HG02970 (cell line): ENCODE data around the gene RAC2.
"Not testable (repeated sequence)": the region's sequence is repeated elsewhere in the genome, so short reads cannot be mapped to it uniquely, and the experiment has no call there.

Experiments used
- ATAC-seq: cut with Tn5 transposase; IDR thresholded peaks from one replicate; pipeline ENCODE4 v1.9.1; 2021; ENCODE audit warnings: mild to moderate bottlenecking, moderate library complexity, moderate number of reproducible peaks; ENCODE audit not compliant: unreplicated experiment, low FRiP score

The RAC2 gene

GRCh38 chr22:37208401-37209139 lies 35.5 kb downstream of the RAC2 start:
- no peak for ATAC-seq

GRCh38 chr22:37207981-37208380 lies 36.1 kb downstream of the RAC2 start:
- ATAC-seq: no peak

- ATAC-seq: no peak
Observed at GRCh38 chr22:37206841-37207821, 36.9 kb downstream of the RAC2 start.

DNA sequence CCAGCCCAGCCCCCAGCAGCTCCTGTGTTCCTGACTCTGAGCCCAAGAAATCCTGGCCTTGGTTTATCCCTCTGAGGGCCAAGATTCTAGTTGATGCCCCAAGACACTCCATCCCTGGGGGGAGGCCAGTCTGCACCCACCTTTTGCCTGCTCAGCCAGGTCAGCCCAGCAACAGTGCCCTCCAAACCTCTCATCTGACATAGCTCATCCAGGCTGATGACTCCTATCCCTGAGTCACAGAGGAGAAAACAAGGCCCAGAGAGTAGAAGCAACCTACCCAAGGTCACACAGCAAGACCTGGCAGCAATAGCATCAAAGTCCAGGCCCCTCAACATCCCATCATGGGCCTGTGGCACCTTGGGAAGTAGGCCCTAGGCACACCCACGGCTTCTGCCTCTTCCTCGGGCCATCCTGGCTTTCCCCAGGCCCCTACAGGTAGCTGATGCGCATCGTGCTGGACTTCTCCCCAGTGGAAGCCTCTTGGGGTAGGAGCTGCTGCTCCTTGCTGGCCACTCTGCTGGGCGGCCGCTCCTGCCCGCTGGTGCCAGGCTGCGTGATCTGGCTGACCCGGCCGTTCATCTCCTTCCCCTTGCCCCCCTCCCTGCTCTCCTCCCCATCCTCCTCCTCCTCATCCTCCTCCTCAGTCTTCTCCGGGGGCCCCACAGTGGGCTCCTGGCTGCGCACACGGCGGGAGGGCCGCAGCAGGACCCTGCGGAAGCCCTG lies 37.8 kb downstream of the RAC2 start:
- no peak for ATAC-seq

DNA sequence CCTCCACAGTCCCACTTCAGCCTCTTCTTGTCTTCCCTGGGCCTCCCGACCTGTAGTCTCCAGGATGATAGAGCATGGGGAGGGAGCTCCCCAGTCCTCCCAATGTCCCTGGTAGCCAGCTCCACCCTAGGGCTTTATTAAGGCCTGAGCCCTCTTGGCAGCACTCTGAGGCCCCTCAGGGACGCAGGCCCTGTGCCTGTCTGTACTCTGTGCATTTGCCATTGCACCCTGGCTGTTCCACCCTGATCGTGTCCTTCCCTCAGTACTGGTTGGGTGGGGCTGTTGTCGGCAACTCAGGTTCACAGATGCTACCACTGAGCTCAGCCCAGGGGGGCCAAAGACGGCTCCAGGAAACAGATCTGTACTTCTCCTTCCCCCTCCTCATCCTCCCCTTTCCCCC lies 39.0 kb downstream of the RAC2 start:
- no peak for ATAC-seq

DNA sequence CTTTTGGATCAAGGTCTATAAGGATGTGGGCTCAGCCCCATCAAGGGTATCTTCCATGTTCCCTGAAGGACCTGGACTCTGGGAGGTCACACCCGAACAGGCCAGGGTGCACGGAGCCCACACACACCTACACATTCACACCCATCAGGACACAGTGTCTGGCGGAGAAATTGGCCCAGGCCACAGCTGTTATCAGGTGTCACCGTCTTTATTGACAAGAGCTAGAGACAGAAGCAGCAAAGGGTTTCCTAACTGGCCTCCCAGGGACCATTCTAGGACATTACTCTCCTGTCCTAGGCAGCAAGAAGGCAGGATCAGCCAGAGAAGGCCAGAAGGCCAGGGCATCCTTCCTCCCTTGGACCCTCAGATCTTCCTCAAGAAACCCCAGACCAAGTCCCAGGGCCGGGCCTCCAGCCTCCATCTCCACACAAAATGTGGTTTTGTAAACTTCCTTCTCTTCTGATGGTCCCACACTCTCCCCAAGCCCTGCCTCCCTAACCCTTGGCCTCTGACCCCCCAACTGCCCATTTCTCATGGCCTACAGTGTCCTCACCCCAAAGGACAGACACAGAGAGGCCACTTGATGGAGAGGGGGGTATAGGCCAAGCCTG lies 39.9 kb downstream of the RAC2 start:
- ATAC-seq: no peak

DNA sequence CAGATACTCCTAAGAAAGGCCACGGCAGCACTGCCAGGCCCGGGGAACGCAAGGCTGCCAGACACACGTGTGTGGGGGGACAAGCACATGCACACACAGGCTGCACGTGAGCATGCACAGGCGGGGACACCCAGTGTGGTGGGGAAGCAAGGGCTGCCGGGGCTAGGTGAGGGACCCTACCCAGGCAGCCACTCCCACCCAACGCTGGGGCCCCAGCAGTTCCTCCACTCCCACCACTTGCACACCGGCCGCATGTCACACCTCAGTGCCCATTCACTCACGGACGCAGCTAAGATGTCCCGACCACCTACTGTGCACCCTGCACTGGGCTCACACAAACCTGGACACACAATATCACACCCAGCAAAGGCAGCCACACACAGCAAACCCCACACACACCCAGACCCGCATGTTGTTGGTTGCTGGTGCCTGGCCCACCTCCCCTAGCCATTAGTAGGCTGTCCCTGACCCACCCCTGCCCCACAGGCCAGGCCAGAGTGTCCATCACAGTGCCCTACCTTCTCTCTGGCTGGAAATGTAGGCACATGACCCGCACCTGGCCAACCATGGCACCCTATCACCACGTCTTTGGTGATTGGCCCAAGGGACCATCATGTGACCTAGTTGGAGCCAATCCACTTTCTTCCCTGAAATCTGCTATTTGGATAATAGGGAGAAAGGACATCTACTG lies 40.6 kb downstream of the RAC2 start:
- ATAC-seq: no peak

DNA sequence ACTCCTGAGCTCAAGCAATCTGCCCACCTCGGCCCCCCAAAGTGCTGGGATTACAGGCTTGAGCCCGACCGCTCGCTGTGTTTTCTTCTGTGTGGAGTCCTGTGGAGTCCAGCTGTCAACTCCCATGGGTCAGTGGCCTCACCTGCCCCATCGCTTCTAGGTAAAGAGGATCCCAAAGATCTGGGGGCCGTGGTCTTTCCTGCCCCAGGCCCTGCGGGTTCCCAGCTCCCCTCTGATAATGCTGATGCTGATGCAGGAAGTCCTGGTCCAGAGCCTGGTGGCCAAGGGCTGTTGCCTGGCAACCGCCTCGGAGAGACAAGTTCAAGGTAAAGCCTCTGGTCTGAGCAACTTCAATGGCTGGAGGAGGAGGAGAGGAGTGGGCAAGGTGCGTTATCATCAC lies 41.4 kb downstream of the RAC2 start:
- no peak for ATAC-seq

DNA sequence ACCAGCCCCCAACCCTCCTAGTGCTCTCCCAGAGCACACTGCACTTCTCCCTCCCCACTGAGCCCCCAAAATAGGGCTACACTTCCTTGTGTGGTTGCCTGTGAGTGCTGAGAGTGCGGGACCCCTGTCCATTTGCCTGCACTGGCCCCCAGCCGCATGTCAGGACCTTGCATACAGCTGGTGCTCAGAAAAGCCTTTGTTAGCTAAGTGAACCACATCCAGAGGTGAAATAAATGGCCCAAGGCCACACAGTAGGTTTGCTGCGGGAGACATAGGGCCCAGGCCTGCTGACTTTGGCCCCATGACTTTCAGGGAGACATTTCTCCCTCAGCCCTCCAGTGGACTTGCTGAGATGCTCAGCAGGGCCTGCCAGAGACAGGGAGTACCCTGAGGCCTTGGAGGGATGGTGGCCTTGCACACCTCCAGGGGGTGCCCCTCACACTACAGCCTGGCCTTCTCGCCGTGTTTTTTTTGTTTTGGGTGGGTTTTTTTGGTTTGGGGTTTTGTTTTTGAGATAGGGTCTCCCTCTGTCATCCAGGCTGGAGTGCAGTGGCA lies 42.0 kb downstream of the RAC2 start:
- ATAC-seq: no peak

- ATAC-seq: not testable (repeated sequence)
Observed at GRCh38 chr22:37201443-37201820, 42.6 kb downstream of the RAC2 start.

GRCh38 chr22:37199760-37200108 lies 44.3 kb downstream of the RAC2 start:
- ATAC-seq: no peak

- ATAC-seq: peak; percentile 87
Observed at GRCh38 chr22:37199103-37199759, 44.8 kb downstream of the RAC2 start.

DNA sequence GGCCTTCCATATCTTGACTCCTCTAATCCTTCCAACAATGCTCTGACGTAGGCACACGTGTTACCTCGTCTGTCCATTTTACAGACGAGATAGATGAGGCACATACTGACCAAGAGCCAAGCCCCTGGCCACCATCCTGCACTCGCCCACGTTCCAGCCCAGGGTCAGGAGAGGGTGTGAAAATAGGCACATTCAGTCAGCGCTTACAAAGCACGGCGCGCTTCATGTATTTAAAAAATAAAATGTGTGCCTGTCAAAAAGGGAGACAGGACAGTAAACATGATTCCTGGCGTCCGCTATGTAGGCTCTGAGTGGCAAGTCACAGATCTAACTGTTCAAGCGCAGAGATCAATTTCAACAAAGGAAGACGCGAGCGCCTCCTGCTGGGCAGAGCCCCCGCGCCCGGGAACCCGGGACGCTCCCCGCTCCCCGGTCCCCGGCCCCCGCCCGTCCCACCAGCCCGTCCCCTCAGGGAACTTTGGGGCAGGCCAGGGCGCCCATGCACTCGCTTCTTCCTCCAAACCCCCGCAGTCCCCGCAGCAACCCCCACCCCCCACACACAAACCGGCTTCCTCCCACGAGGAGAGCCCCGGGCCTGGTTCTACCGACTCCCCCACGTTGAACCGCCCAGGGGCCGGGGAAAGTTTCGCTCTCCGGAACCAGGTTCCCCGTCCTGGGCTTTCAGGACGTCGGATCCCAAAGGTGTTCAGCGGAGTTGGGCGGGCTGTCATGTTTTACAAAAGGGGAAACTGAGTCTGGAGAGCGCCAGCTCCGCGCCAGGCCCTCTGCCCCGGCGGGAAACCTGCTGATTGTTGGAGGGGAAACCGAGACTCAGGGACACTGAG lies 45.6 kb downstream of the RAC2 start:
- ATAC-seq: peak; percentile 14

DNA sequence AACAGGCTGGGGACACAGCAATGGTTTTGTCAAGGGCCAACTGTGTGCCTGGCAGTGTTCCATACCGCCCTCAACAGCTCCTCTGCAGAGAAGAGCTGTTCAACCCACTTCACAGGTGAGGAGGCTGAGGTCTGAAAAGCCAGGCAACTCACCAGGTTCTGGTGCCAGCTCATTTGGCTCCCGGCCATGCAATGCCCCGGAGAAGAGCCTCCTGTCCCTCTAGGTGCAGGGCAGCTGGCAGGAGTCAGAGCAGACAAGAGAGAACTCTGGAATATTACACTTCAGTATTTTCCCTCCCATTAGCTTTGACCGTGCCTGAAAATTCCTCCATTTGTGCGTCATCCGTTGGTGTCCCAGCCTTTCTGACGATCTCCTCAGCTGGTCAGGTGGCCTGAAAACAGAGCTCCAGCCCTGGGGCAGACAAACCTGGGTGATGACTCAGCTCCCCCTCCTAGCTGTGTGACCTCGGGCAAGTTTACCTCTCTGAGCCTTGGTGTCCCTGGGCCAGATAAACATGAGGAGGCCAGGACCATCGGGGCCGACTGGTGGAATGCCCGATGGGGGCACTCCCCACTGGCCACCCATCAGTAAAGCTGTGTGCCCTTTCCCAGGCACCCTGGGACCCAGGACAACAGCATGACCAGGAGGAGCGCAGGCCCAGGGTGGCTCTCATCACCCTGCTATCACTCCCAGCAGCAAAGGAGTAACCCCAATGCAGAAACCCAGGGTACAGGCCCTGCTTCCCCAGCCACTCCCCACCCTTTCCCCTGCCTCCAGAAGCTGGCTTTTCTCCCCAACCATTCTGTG lies 46.4 kb downstream of the RAC2 start:
- no peak for ATAC-seq

- no peak for ATAC-seq
Observed at GRCh38 chr22:37196539-37197450, 47.3 kb downstream of the RAC2 start.

GRCh38 chr22:37195921-37196320 lies 48.1 kb downstream of the RAC2 start:
- no peak for ATAC-seq

- no peak for ATAC-seq
Observed at GRCh38 chr22:37194750-37195149, 49.3 kb downstream of the RAC2 start.
